ENCODE data around the gene AGAP2.
A peak's percentile ranks its signal among the peaks of the same experiment; 100 is the strongest.

The AGAP2 gene

GRCh38 chr12:57736741-57737466, 1.6 kb downstream of the AGAP2 start (continued):
- TF ChIP-seq, protein P1, sequence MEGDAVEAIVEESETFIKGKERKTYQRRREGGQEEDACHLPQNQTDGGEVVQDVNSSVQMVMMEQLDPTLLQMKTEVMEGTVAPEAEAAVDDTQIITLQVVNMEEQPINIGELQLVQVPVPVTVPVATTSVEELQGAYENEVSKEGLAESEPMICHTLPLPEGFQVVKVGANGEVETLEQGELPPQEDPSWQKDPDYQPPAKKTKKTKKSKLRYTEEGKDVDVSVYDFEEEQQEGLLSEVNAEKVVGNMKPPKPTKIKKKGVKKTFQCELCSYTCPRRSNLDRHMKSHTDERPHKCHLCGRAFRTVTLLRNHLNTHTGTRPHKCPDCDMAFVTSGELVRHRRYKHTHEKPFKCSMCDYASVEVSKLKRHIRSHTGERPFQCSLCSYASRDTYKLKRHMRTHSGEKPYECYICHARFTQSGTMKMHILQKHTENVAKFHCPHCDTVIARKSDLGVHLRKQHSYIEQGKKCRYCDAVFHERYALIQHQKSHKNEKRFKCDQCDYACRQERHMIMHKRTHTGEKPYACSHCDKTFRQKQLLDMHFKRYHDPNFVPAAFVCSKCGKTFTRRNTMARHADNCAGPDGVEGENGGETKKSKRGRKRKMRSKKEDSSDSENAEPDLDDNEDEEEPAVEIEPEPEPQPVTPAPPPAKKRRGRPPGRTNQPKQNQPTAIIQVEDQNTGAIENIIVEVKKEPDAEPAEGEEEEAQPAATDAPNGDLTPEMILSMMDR (tag by site-specific recombination; IDR thresholded peaks at IDR 0.05), result no peak
- TF ChIP-seq SP2 (tag by site-specific recombination; IDR thresholded peaks at IDR 0.05) (peak; percentile 55), YY1 (tag by site-specific recombination; IDR thresholded peaks at IDR 0.05) (no peak), GLIS2 (tag by site-specific recombination; IDR thresholded peaks at IDR 0.05) (peak; percentile 88), ZNF701 (tag by site-specific recombination; IDR thresholded peaks at IDR 0.05) (no peak), ZBTB11 (tag by site-specific recombination; conservative IDR thresholded peaks at IDR 0.05; ENCODE audit: low read depth) (no peak), ZNF341 (tag by site-specific recombination; IDR thresholded peaks at IDR 0.05; ENCODE audit: low read depth) (peak; percentile 56; the same call in 1 of the 2 replicates), ZNF580 (tag by site-specific recombination; IDR thresholded peaks at IDR 0.05) (0 out of 2 replicates have a peak, but pooled peaks have one; percentile 39), WT1 (tag by site-specific recombination; IDR thresholded peaks at IDR 0.05) (no peak), ZBTB26 (tag by site-specific recombination; optimal IDR thresholded peaks at IDR 0.05) (no peak), ZFHX2 (tag by site-specific recombination; conservative IDR thresholded peaks at IDR 0.05) (peak; percentile 45), ZNF792 (tag by site-specific recombination; IDR thresholded peaks at IDR 0.05) (no peak), GLIS1 (tag by site-specific recombination; IDR thresholded peaks at IDR 0.05) (peak; percentile 61), ZBTB20 (tag by site-specific recombination; IDR thresholded peaks at IDR 0.05) (peak; percentile 35; the same call in 1 of the 2 replicates), ZNF302 (tag by site-specific recombination; IDR thresholded peaks at IDR 0.05; ENCODE audit: low read depth) (no peak), ZNF76 (tag by site-specific recombination; IDR thresholded peaks at IDR 0.05; ENCODE audit: borderline replicate concordance, low read depth) (peak; percentile 41; the same call in 1 of the 2 replicates), ZBTB10 (tag by site-specific recombination; IDR thresholded peaks at IDR 0.05) (0 out of 2 replicates have a peak, but pooled peaks have one; percentile 39), ZSCAN5A (tag by site-specific recombination; IDR thresholded peaks at IDR 0.05) (no peak), EGR2 (tag by site-specific recombination; IDR thresholded peaks at IDR 0.05; ENCODE audit: low read depth) (peak; percentile 31; the same call in 1 of the 2 replicates)
- TF ChIP-seq, protein P2, sequence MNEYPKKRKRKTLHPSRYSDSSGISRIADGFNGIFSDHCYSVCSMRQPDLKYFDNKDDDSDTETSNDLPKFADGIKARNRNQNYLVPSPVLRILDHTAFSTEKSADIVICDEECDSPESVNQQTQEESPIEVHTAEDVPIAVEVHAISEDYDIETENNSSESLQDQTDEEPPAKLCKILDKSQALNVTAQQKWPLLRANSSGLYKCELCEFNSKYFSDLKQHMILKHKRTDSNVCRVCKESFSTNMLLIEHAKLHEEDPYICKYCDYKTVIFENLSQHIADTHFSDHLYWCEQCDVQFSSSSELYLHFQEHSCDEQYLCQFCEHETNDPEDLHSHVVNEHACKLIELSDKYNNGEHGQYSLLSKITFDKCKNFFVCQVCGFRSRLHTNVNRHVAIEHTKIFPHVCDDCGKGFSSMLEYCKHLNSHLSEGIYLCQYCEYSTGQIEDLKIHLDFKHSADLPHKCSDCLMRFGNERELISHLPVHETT (tag by site-specific recombination; IDR thresholded peaks at IDR 0.05), result 0 out of 2 replicates have a peak, but pooled peaks have one; percentile 20
